HG03575 (cell line): ENCODE data around the gene LETMD1.

ENCODE experiments used
- ATAC-seq: cut with Tn5 transposase; IDR thresholded peaks from one replicate; pipeline ENCODE4 v1.9.1; 2021; ENCODE audit not compliant: unreplicated experiment, insufficient number of reproducible peaks, low FRiP score; ENCODE audit errors: extremely low read depth

Gene LETMD1

GRCh38 chr12:51023625-51024382 is 24.3 kb upstream of the LETMD1 start:
- ATAC-seq, result no peak

GRCh38 chr12:51025338-51025835 is 22.7 kb upstream of the LETMD1 start:
- ATAC-seq, result no peak

GRCh38 chr12:51025836-51026638 is 22.1 kb upstream of the LETMD1 start, which contains the start of gene SLC11A2:
Gene SLC11A2 (minus strand): TSS chr12:51026384. CDS start chr12:51010728, 15,656 bp downstream.
- ATAC-seq, result no peak

GRCh38 chr12:51027342-51027835 is 20.7 kb upstream of the LETMD1 start:
- no peak for ATAC-seq

GRCh38 chr12:51028126-51028812 is 19.9 kb upstream of the LETMD1 start:
- ATAC-seq, result no peak

GRCh38 chr12:51028813-51029150 is 19.3 kb upstream of the LETMD1 start:
- ATAC-seq, result no peak

GRCh38 chr12:51033048-51033447 is 15.1 kb upstream of the LETMD1 start:
- no peak for ATAC-seq

GRCh38 chr12:51033457-51034089 is 14.6 kb upstream of the LETMD1 start:
- no peak for ATAC-seq

GRCh38 chr12:51036279-51036678 is 11.8 kb upstream of the LETMD1 start:
- no peak for ATAC-seq

- no peak for ATAC-seq
Measured at GRCh38 chr12:51048661-51049251, 629 bp downstream of the LETMD1 start.

GRCh38 chr12:51049525-51049924 is 1.4 kb downstream of the LETMD1 start:
- ATAC-seq, result no peak

GRCh38 chr12:51051787-51052186 is 3.7 kb downstream of the LETMD1 start:
- no peak for ATAC-seq

GRCh38 chr12:51055060-51055459 is 6.9 kb downstream of the LETMD1 start:
- no peak for ATAC-seq

- ATAC-seq, result no peak
Measured at GRCh38 chr12:51056242-51056641, 8.1 kb downstream of the LETMD1 start.

GRCh38 chr12:51059086-51059485 is 11.0 kb downstream of the LETMD1 start:
- ATAC-seq, result no peak

- no peak for ATAC-seq
Measured at GRCh38 chr12:51062631-51063397, 14.7 kb downstream of the LETMD1 start.

- no peak for ATAC-seq
Measured at GRCh38 chr12:51065530-51065929, 17.4 kb downstream of the LETMD1 start.

GRCh38 chr12:51067229-51067628 is 19.1 kb downstream of the LETMD1 start:
- ATAC-seq, result no peak
